ENCODE data around the gene EMP2.

Gene EMP2, protein sequence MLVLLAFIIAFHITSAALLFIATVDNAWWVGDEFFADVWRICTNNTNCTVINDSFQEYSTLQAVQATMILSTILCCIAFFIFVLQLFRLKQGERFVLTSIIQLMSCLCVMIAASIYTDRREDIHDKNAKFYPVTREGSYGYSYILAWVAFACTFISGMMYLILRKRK

DNA sequence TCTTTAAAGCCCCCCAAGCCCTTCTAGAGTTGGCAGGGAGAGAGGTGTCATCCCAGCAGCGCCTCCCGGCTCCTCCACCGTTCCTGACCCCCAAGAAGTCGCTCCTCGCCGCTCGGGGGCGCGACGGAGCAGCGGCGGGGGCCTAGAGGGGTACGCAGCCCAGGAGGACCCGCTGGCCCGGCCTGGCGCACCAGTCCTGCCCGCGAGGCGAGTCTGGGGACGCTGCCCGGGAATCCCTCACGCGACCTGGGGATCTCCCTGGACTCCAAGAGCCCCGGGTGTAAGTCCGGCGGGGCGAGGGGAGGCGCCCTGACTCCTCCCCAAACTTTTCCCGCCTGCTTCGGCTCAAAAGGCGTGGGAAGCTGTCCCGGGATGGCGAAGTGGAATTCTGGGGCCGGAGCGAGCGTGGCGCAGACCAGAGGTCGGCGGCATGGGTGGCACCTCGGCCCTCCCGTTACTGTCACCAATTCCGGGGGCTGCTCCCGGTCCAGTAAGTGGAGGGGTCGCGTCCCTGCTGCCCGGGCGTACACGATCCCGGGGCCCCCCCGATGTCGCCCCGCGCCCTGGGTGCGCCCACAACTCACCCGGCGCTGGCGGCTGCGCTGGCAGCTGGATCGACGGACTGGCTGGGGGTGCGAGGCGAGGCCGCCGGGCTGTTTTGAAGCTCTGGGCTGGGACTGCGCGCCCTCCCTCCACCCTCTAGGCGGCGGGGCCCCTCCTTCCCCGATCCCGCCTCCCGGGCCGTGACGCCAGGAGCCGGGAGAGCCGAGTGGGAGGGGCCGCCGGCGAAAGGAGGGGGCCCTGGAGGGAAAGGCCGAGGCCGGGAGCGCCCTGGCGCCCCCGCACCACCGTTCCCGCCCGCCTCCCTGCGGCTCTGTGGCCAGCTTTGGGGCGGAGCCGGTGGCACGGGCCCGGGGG is at the start of gene EMP2:
Gene EMP2, minus strand, starts transcription at position 634 of the 918 bp plus-strand sequence. CDS start 32,981 bp downstream, outside the sequence.
- Histone ChIP-seq H3K9me3 (ENCODE audit: control insufficient read depth, insufficient read depth, low read depth, low read length) (no peaks in the 10 kb centered on the region), H3K36me3 (ENCODE audit: control insufficient read depth in 2 of 2, insufficient read depth in 1 of 2, low read length in 2 of 2) (no peaks in the 10 kb centered on the region), H3K4me3 (ENCODE audit: low read depth, low read length) (peak within 1 kb of the TSS; percentile 74), H3K4me1 (ENCODE audit: control insufficient read depth, insufficient read depth, low read length) (peaks cover 5% of the 10 kb centered on the region; the same call in 1 of the 2 replicates), H3K27ac (ENCODE audit: extremely low read depth, low read depth, low read length) (peak within 1 kb of the TSS; percentile 74; the same call in 1 of the 2 replicates)
- POLR2A ChIA-PET = interaction anchor here (0.8 to 2.4 kb wide), 6 partner anchors 12 to 1489 kb away, joined by 3 to 10 read pairs (median 4); partner anchors contain the start of genes HAPSTR1 and NUBP1
- CTCF ChIA-PET = interaction anchor here (0.6 to 1.8 kb wide), 10 partner anchors 12 to 930 kb away, joined by 3 to 11 read pairs (median 4); no protein-coding TSS in a partner anchor
- TF ChIP-seq YY1 (tag by site-specific recombination; IDR thresholded peaks at IDR 0.05) (0 out of 2 replicates have a peak, but pooled peaks have one; percentile 17), ZSCAN30 (tag by site-specific recombination; IDR thresholded peaks at IDR 0.05) (peak; percentile 62; the same call in 1 of the 2 replicates), ZNF777 (tag by site-specific recombination; IDR thresholded peaks at IDR 0.05; ENCODE audit: borderline replicate concordance) (peak; percentile 85; the same call in 1 of the 2 replicates), ZXDB (tag by site-specific recombination; IDR thresholded peaks at IDR 0.05) (peak; percentile 35; the same call in 1 of the 2 replicates), ZNF335 (tag by site-specific recombination; conservative IDR thresholded peaks at IDR 0.05) (peak; percentile 93), ZNF140 (tag by site-specific recombination; IDR thresholded peaks at IDR 0.05) (no peak), BCL11B (tag by site-specific recombination; IDR thresholded peaks at IDR 0.05; ENCODE audit: low read depth) (no peak), GLIS2 (tag by site-specific recombination; IDR thresholded peaks at IDR 0.05) (peak; percentile 65), ZNF112 (tag by site-specific recombination; IDR thresholded peaks at IDR 0.05) (no peak), ZNF501 (tag by site-specific recombination; IDR thresholded peaks at IDR 0.05) (0 out of 2 replicates have a peak, but pooled peaks have one; percentile 25), REPIN1 (tag by site-specific recombination; IDR thresholded peaks at IDR 0.05; ENCODE audit: low read depth) (no peak), ZSCAN4 (tag by site-specific recombination; IDR thresholded peaks at IDR 0.05) (no peak; the same call in 1 of the 2 replicates), PRDM6 (tag by site-specific recombination; IDR thresholded peaks at IDR 0.05) (no peak), ZNF488 (tag by site-specific recombination; IDR thresholded peaks at IDR 0.05) (0 out of 2 replicates have a peak, but pooled peaks have one; percentile 28), ZNF391 (tag by site-specific recombination; IDR thresholded peaks at IDR 0.05; ENCODE audit: borderline replicate concordance, low read depth) (peak; percentile 56; the same call in 1 of the 2 replicates), ZNF398 (tag by site-specific recombination; IDR thresholded peaks at IDR 0.05) (0 out of 2 replicates have a peak, but pooled peaks have one; percentile 48), ZNF561 (tag by site-specific recombination; IDR thresholded peaks at IDR 0.05; ENCODE audit: borderline replicate concordance) (peak; percentile 50; the same call in 1 of the 2 replicates), ZNF548 (tag by site-specific recombination; IDR thresholded peaks at IDR 0.05) (no peak), ZNF114 (tag by site-specific recombination; IDR thresholded peaks at IDR 0.05) (no peak), ZNF362 (tag by site-specific recombination; IDR thresholded peaks at IDR 0.05) (no peak)
- TF ChIP-seq, protein P1, sequence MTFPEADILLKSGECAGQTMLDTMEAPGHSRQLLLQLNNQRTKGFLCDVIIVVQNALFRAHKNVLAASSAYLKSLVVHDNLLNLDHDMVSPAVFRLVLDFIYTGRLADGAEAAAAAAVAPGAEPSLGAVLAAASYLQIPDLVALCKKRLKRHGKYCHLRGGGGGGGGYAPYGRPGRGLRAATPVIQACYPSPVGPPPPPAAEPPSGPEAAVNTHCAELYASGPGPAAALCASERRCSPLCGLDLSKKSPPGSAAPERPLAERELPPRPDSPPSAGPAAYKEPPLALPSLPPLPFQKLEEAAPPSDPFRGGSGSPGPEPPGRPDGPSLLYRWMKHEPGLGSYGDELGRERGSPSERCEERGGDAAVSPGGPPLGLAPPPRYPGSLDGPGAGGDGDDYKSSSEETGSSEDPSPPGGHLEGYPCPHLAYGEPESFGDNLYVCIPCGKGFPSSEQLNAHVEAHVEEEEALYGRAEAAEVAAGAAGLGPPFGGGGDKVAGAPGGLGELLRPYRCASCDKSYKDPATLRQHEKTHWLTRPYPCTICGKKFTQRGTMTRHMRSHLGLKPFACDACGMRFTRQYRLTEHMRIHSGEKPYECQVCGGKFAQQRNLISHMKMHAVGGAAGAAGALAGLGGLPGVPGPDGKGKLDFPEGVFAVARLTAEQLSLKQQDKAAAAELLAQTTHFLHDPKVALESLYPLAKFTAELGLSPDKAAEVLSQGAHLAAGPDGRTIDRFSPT (tag by site-specific recombination; IDR thresholded peaks at IDR 0.05) = peak; percentile 61
- TF ChIP-seq, protein P2, sequence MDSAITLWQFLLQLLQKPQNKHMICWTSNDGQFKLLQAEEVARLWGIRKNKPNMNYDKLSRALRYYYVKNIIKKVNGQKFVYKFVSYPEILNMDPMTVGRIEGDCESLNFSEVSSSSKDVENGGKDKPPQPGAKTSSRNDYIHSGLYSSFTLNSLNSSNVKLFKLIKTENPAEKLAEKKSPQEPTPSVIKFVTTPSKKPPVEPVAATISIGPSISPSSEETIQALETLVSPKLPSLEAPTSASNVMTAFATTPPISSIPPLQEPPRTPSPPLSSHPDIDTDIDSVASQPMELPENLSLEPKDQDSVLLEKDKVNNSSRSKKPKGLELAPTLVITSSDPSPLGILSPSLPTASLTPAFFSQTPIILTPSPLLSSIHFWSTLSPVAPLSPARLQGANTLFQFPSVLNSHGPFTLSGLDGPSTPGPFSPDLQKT (IDR thresholded peaks at IDR 0.05; ENCODE audit: borderline replicate concordance, low read depth, low read length) = no peak
- TF ChIP-seq, protein P3, sequence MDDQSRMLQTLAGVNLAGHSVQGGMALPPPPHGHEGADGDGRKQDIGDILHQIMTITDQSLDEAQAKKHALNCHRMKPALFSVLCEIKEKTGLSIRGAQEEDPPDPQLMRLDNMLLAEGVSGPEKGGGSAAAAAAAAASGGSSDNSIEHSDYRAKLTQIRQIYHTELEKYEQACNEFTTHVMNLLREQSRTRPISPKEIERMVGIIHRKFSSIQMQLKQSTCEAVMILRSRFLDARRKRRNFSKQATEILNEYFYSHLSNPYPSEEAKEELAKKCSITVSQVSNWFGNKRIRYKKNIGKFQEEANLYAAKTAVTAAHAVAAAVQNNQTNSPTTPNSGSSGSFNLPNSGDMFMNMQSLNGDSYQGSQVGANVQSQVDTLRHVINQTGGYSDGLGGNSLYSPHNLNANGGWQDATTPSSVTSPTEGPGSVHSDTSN (CRISPR knock-in tag; IDR thresholded peaks at IDR 0.05) = 0 out of 2 replicates have a peak, but pooled peaks have one; percentile 22
